ENCODE measurements around the gene C1QTNF2.

Gene C1QTNF2

GRCh38 chr5:160363660-160364395 lies 6.6 kb downstream of the C1QTNF2 start:
- in situ Hi-C loops (cut with HindIII; ENCODE audit: low sequenced_read_pairs) = no loop called here
- no peak for TF ChIP-seq CTCF (IDR thresholded peaks at IDR 0.05; ENCODE audit: low read depth, low read length, missing control alignments)
- no peak overlapping the region for H3K4me3 ChIP-seq (ENCODE audit: low read depth, low read length)
- no peak for DNase-seq (ENCODE audit: low read depth)

DNA sequence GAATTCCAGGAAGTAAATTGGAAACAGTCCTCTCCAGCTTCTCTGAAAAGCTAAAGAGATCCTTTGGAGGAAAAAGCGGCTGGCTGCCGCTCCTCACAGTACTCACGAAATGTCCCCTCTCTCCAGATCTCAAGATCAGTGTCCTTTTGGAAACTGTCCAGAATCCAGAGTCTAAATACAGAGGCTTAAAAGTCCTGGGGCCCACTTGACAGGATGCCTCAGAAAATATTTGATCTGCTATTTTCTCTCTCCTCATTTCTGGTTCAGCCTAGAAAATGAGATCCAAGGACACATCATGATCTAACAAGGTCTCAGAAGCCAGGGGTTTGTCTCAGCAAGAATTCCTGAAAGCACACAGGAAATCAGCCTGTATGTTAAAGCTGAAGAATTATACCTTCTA lies 7.2 kb downstream of the C1QTNF2 start:
- in situ Hi-C loops (cut with HindIII; ENCODE audit: low sequenced_read_pairs) = no loop called here
- no peak for DNase-seq (ENCODE audit: low read depth)
- no peak overlapping the region for H3K4me3 ChIP-seq (ENCODE audit: low read depth, low read length)
- no peak for TF ChIP-seq CTCF (IDR thresholded peaks at IDR 0.05; ENCODE audit: low read depth, low read length, missing control alignments)

DNA sequence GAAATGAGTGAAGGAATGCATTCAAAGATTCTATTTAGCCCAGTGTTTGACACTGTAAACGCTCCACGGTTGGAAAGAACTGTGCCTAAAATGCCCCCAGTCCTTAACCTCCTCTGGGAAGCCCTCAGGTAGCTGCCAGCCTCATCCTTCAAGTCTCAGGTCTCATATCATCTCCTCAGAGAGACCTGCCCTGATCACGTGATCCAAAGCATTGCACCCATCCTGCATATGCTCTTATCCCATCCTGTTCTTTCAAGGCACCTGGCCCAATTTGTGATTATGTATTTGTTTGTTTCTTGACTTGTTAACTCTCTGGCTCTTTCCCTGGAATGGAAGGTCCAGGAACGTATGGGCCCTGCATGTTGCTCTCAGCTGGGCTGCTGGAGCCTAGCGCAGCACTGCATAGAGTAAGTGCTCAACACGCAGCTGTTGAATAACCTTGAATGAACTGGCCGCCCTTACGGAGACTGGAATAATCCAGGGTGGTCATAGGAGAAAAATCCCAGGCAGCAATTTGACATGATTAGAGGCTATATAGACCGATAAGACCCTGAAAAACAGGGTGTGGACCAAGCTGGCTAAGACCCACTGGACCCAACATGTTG lies 8.7 kb downstream of the C1QTNF2 start:
- in situ Hi-C loops (cut with HindIII; ENCODE audit: low sequenced_read_pairs) = no loop called here
- no peak for TF ChIP-seq CTCF (IDR thresholded peaks at IDR 0.05; ENCODE audit: low read depth, low read length, missing control alignments)
- H3K4me3 ChIP-seq (ENCODE audit: low read depth, low read length) = no peak overlapping the region
- DNase-seq (ENCODE audit: low read depth) = no peak

GRCh38 chr5:160360310-160360709 lies 10.1 kb downstream of the C1QTNF2 start:
- no peak for TF ChIP-seq CTCF (IDR thresholded peaks at IDR 0.05; ENCODE audit: low read depth, low read length, missing control alignments)
- in situ Hi-C loops (cut with HindIII; ENCODE audit: low sequenced_read_pairs) = no loop called here
- H3K4me3 ChIP-seq (ENCODE audit: low read depth, low read length) = no peak overlapping the region
- no peak for DNase-seq (ENCODE audit: low read depth)

GRCh38 chr5:160359816-160360215 lies 10.6 kb downstream of the C1QTNF2 start:
- no peak for TF ChIP-seq CTCF (IDR thresholded peaks at IDR 0.05; ENCODE audit: low read depth, low read length, missing control alignments)
- in situ Hi-C loops (cut with HindIII; ENCODE audit: low sequenced_read_pairs) = no loop called here
- DNase-seq (ENCODE audit: low read depth) = no peak
- no peak overlapping the region for H3K4me3 ChIP-seq (ENCODE audit: low read depth, low read length)

DNA sequence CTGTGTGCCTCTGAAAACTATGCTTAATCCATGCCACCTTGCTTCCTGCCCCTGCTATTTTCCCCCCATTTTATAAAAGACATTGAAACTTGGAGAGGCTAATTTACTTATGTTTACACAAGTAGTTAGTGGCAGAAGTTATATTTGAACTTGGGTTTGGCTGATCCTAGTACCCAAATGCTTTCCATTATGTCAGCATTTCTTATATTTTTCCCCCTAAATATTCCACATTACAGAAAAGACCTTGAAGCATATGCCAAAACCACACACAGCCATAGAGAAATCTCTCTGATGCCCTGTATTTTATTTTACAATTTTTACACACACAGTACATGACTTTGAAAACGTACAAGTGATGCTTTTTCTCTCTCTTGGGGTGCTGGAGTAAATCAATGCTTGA lies 11.2 kb downstream of the C1QTNF2 start:
- no peak for TF ChIP-seq CTCF (IDR thresholded peaks at IDR 0.05; ENCODE audit: low read depth, low read length, missing control alignments)
- in situ Hi-C loops (cut with HindIII; ENCODE audit: low sequenced_read_pairs) = no loop called here
- DNase-seq (ENCODE audit: low read depth) = no peak
- H3K4me3 ChIP-seq (ENCODE audit: low read depth, low read length) = no peak overlapping the region
